ENCODE measurements around the gene PLXNA4. TPM values are rescaled to one million over a fixed set of nuclear protein-coding genes. Genes with fewer than 3 reads are reported as not detected.

PLXNA4 gene
- total RNA-seq, 2 experiments from 2014 or later: 0.18 to 0.70 TPM

DNA sequence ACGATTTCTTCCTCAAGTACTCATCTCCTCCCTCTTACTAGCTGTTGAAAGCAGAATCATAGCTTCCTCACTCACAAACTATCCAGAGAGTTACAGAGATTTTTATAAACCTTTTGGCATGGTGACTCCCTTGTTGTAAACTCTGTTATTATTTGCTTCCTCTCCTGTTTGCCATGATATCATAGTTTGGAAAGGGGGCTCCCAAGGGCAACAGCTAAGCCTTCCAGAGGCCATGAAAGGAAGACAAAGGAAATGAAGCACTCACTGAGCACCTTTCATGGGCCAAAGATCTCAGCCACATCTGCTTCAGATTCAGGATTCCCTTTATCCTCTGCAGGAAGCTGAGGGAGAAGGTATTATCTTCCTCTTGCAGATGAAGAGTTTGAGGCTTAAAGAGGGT lies 484.6 kb downstream of the PLXNA4 start:
- ChIA-PET CTCF (no interaction called here), POLR2A (no interaction called here)
- no peaks in the 10 kb centered on the region for H3K4me1 Mint-ChIP-seq (ENCODE audit: low read depth)
- no peaks in the 10 kb centered on the region for H3K36me3 Mint-ChIP-seq (ENCODE audit: low read depth)
- ATAC-seq (no peak), DNase-seq (no peak)
- intact Hi-C loops (cut with micrococcal nuclease): no loop called here
- H3K27ac Mint-ChIP-seq: no peak overlapping the region
- H3K4me3 Mint-ChIP-seq: no peak overlapping the region
- H3K9me3 Mint-ChIP-seq: no peaks in the 10 kb centered on the region
- TF ChIP-seq, protein P1, sequence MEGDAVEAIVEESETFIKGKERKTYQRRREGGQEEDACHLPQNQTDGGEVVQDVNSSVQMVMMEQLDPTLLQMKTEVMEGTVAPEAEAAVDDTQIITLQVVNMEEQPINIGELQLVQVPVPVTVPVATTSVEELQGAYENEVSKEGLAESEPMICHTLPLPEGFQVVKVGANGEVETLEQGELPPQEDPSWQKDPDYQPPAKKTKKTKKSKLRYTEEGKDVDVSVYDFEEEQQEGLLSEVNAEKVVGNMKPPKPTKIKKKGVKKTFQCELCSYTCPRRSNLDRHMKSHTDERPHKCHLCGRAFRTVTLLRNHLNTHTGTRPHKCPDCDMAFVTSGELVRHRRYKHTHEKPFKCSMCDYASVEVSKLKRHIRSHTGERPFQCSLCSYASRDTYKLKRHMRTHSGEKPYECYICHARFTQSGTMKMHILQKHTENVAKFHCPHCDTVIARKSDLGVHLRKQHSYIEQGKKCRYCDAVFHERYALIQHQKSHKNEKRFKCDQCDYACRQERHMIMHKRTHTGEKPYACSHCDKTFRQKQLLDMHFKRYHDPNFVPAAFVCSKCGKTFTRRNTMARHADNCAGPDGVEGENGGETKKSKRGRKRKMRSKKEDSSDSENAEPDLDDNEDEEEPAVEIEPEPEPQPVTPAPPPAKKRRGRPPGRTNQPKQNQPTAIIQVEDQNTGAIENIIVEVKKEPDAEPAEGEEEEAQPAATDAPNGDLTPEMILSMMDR (IDR thresholded peaks at IDR 0.05): no peak
- peaks cover 3% of the 10 kb centered on the region for H3K27me3 Mint-ChIP-seq

DNA sequence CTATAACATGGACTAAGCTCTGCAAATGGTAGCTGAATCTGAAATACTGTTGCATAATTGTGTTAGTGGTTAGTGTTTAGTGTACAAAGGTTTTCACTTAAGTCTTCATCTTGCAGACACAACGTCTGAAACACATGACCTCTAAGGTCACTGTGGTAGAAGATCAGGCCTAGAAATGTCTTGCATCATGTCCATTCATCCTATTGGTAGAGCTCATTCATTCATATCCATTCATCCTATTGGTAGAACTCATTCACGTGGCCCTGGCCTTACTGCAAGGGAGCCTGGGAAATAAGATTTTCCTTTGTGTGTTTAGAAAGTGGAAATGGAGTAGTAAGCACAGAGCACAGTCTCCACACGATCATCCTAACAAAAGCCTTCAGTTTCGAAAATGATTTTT lies 485.8 kb downstream of the PLXNA4 start:
- ChIA-PET POLR2A (no interaction called here), CTCF (no interaction called here)
- Mint-ChIP-seq H3K27me3 (peaks cover 3% of the 10 kb centered on the region), H3K9me3 (no peaks in the 10 kb centered on the region), H3K27ac (no peak overlapping the region), H3K4me3 (no peak overlapping the region), H3K4me1 (ENCODE audit: low read depth) (no peaks in the 10 kb centered on the region), H3K36me3 (ENCODE audit: low read depth) (no peaks in the 10 kb centered on the region)
- no peak for ATAC-seq
- no peak for DNase-seq
- intact Hi-C loops (cut with micrococcal nuclease): no loop called here
- TF ChIP-seq, protein P1 (IDR thresholded peaks at IDR 0.05): no peak

DNA sequence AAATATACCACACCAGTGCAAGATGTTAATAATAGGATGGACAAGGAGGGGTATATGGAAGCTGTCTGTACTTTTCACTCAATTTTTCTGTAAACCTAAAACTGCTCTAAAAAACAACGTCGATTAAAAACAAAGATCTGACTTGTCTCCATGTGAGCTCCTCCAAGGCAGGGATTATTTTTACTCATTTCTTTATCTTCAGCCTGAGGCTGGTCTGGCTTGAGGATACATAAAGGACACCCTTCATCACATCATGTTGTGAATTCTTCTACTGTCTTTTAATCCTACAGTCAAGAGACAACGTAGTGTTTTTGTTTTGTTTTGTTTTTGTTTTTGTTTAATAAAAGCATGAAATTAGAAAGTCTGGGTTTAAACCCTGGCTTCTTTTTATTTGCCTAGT lies 486.9 kb downstream of the PLXNA4 start:
- no peak for DNase-seq
- ChIA-PET POLR2A (no interaction called here), CTCF (no interaction called here)
- intact Hi-C loops (cut with micrococcal nuclease): no loop called here
- Mint-ChIP-seq H3K9me3 (no peaks in the 10 kb centered on the region), H3K36me3 (ENCODE audit: low read depth) (no peaks in the 10 kb centered on the region), H3K4me3 (no peak overlapping the region), H3K4me1 (ENCODE audit: low read depth) (no peaks in the 10 kb centered on the region), H3K27me3 (peaks cover 4% of the 10 kb centered on the region), H3K27ac (no peak overlapping the region)
- TF ChIP-seq, protein P1 (IDR thresholded peaks at IDR 0.05): no peak
- ATAC-seq: no peak

DNA sequence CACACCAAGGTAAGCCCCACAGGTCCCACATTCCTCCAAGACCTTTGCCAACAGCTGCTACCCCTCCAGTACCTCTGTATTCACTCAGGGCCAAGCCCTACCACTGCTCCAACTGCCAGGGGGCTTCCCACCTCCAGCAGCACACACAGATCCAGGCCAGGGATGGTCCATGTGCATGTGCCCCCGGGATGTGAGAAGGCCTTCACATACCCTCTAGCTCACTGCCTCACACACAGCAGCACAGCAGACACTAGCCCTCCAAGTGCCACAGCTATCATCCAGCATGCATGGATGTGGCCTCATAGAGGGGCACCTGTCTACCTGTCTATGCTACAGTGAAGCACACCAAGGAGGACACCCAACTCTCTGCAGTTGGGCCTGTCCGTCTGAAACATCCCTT lies 488.8 kb downstream of the PLXNA4 start:
- Mint-ChIP-seq H3K36me3 (ENCODE audit: low read depth) (no peaks in the 10 kb centered on the region), H3K4me1 (ENCODE audit: low read depth) (no peaks in the 10 kb centered on the region), H3K9me3 (no peaks in the 10 kb centered on the region), H3K27me3 (peaks cover 8% of the 10 kb centered on the region), H3K27ac (no peak overlapping the region), H3K4me3 (no peak overlapping the region)
- ChIA-PET POLR2A (no interaction called here), CTCF (no interaction called here)
- DNase-seq (no peak), ATAC-seq (no peak)
- intact Hi-C loops (cut with micrococcal nuclease): no loop called here
- TF ChIP-seq, protein P1 (IDR thresholded peaks at IDR 0.05): no peak

DNA sequence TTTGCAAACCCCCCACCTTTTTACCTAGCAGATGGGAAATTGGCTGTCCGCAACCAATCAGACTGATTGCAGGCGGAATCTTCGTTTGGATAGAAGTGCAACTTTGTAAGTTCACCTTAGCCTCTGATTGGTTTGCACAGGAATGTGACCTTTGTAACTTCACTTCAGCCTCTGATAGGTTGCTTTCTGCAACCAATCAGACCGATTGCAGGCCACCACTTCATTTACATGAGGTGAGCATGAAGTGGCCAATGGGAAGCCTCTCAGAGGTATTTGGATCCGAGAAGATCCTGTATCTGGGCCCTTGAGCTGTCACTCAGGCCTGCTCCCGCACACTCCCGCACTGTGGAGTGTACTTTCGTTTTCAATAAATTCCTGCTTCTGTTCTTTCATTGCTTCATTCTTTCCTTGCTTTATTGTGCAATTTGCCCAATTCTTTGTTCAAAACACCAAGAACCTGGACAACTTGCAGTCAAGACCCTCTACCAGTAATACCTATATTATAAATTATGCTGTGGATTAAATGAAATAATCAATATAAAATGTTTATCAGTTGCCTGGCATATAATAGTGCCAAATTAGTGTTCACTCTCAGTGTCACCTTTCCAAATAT lies 491.4 kb downstream of the PLXNA4 start:
- ChIA-PET POLR2A (no interaction called here), CTCF (no interaction called here)
- TF ChIP-seq, protein P1 (IDR thresholded peaks at IDR 0.05): no peak
- no peaks in the 10 kb centered on the region for H3K36me3 Mint-ChIP-seq (ENCODE audit: low read depth)
- peaks cover 9% of the 10 kb centered on the region for H3K27me3 Mint-ChIP-seq
- intact Hi-C loops (cut with micrococcal nuclease): no loop called here
- H3K27ac Mint-ChIP-seq: no peak overlapping the region
- no peaks in the 10 kb centered on the region for H3K4me1 Mint-ChIP-seq (ENCODE audit: low read depth)
- no peaks in the 10 kb centered on the region for H3K9me3 Mint-ChIP-seq
- ATAC-seq (no peak), DNase-seq (no peak)
- H3K4me3 Mint-ChIP-seq: no peak overlapping the region

Data from activated CD8-positive, alpha-beta T cell treated with anti-CD3 and anti-CD28 coated beads for 36 hours (primary cell).